Endothelial cell of umbilical vein (primary cell): ENCODE data around the gene PTPRD. TPM values are rescaled to one million over a fixed set of nuclear protein-coding genes. Genes with fewer than 3 reads are reported as not detected.

ENCODE experiments used
- BruUV-seq: library from RNA; stranded (reverse); fragments of 400-500 nt; replicated peaks from 2 replicates; lab custom pipeline; 2021; lab: Mats Ljungman, UMichigan
- CTCF ChIA-PET: fragments of 300-600, 350-600 bp; sonication (Branson Sonifier 250); formaldehyde crosslinking; loops from one replicate; lab custom pipeline; 2021; ENCODE audit warnings: antibody characterized with exemption, inconsistent platforms; lab: Charles Lee
- POLR2A ChIA-PET: fragments of 300-600, 350-600 bp; sonication (Branson Sonifier 250); formaldehyde crosslinking; loops from one replicate; lab custom pipeline; 2021; ENCODE audit warnings: antibody characterized with exemption, inconsistent platforms; lab: Charles Lee
- DNase-seq: peaks from one replicate; pipeline ENCODE4 v3.0.0-alpha.2; 2011; ENCODE audit warnings: low read depth, low spot score
- FAIRE-seq: peaks from 2 replicates; lab custom pipeline; 2011; peaks lifted over from hg19 to GRCh38; lab: Jason Lieb, UNC
- H2AFZ ChIP-seq: 2 replicates; pipeline ENCODE4 v1.6.0; 2012; ENCODE audit warnings: low read depth, low read length, control low read depth, inconsistent platforms
- H3K27ac ChIP-seq: 2 replicates; pipeline ENCODE4 v1.5.1; 2011; ENCODE audit warnings: low read depth, mild to moderate bottlenecking, control low read depth, low read length, moderate library complexity; ENCODE audit not compliant: insufficient read depth
- H3K27me3 ChIP-seq, 2 experiments: 2 replicates each; pipeline versions ENCODE4 v1.6.0 to v1.6.1; 2011; ENCODE audit warnings: low read length in 2 of 2, mixed read lengths in 1 of 2; ENCODE audit not compliant: control insufficient read depth in 2 of 2, insufficient read depth in 2 of 2
- H3K36me3 ChIP-seq, 2 experiments: 2 replicates in 1 of 2; 3 replicates in 1 of 2; pipeline ENCODE4 v1.5.1; 2011; ENCODE audit warnings: low read length in 2 of 2, mild to moderate bottlenecking in 1 of 2, moderate library complexity in 1 of 2; ENCODE audit not compliant: control insufficient read depth in 2 of 2, insufficient read depth in 2 of 2; ENCODE audit errors: extremely low read depth in 1 of 2
- H3K4me1 ChIP-seq: 3 replicates; pipeline ENCODE4 v1.5.1; 2011; ENCODE audit warnings: mild to moderate bottlenecking, low read length; ENCODE audit not compliant: control insufficient read depth, insufficient read depth; ENCODE audit errors: extremely low read depth
- H3K4me2 ChIP-seq: 2 replicates; pipeline ENCODE4 v1.6.1; 2011; ENCODE audit warnings: low read length, control low read depth, mixed read lengths; ENCODE audit not compliant: insufficient read depth
- H3K4me3 ChIP-seq, 3 experiments: fragments of 200-600 bp in 1 of 3; sonication (generic), shearing (Covaris generic) in 1 of 3; replicated peaks in 1 of 3; 2 replicates each; pipeline ENCODE4 v1.5.1; 2011 to 2016; ENCODE audit warnings: control low read depth in 3 of 3, low read length in 3 of 3, mild to moderate bottlenecking in 2 of 3, inconsistent platforms in 1 of 3, low read depth in 1 of 3, moderate library complexity in 1 of 3; ENCODE audit not compliant: insufficient read depth in 1 of 3
- H3K79me2 ChIP-seq: 2 replicates; pipeline ENCODE4 v1.6.0; 2012; ENCODE audit warnings: low read length, inconsistent platforms; ENCODE audit not compliant: control insufficient read depth, insufficient read depth
- H3K9ac ChIP-seq: replicated peaks from 2 replicates; pipeline ENCODE3; 2011; ENCODE audit warnings: low read length, control low read depth; ENCODE audit not compliant: insufficient read depth; ENCODE audit errors: extremely low read depth
- H3K9me1 ChIP-seq: replicated peaks from 3 replicates; pipeline ENCODE4 v1.6.0; 2011; ENCODE audit warnings: mild to moderate bottlenecking, low read length; ENCODE audit not compliant: control insufficient read depth, insufficient read depth; ENCODE audit errors: extremely low read depth
- H3K9me3 ChIP-seq: replicated peaks from 2 replicates; pipeline ENCODE4 v1.5.1; 2012; ENCODE audit warnings: low read length, inconsistent platforms; ENCODE audit not compliant: control insufficient read depth, insufficient read depth
- H4K20me1 ChIP-seq: replicated peaks from 2 replicates; pipeline ENCODE3; 2011; ENCODE audit warnings: mild to moderate bottlenecking, low read length; ENCODE audit not compliant: control insufficient read depth, insufficient read depth; ENCODE audit errors: extremely low read depth
- CTCF ChIP-seq, 2 donors: IDR thresholded peaks; 1 replicate in 1 of 2; 2 replicates in 1 of 2; pipeline ENCODE4 v1.5.1; 2011; ENCODE audit warnings: low read length in 2 of 2, mild to moderate bottlenecking in 2 of 2, moderate library complexity in 2 of 2, control low read depth in 1 of 2, inconsistent platforms in 1 of 2, low read depth in 1 of 2; ENCODE audit not compliant: insufficient read depth in 1 of 2; ENCODE audit errors: extremely low read depth in 1 of 2
- EZH2 ChIP-seq: IDR thresholded peaks from 2 replicates; pipeline ENCODE4 v1.6.1; 2012; ENCODE audit warnings: borderline replicate concordance, low read depth, mild to moderate bottlenecking, moderate library complexity, low read length, inconsistent platforms; ENCODE audit not compliant: severe bottlenecking
- FOS ChIP-seq: IDR thresholded peaks from 2 replicates; pipeline ENCODE4 v1.6.1; 2011; ENCODE audit warnings: mild to moderate bottlenecking, low read length, moderate library complexity, borderline replicate concordance; ENCODE audit not compliant: insufficient read depth
- GATA2 ChIP-seq: IDR thresholded peaks from 2 replicates; pipeline ENCODE4 v1.7.0; 2011; ENCODE audit warnings: low read depth, mild to moderate bottlenecking, moderate library complexity, mixed read lengths, low read length; ENCODE audit not compliant: insufficient read length, insufficient read depth
- JUN ChIP-seq: IDR thresholded peaks from 2 replicates; pipeline ENCODE4 v1.6.1; 2011; ENCODE audit warnings: borderline replicate concordance, low read depth; ENCODE audit not compliant: insufficient read length, insufficient read depth
- MAX ChIP-seq: IDR thresholded peaks from 2 replicates; pipeline ENCODE4 v1.6.1; 2011; ENCODE audit not compliant: insufficient read depth, insufficient read length
- MYC ChIP-seq: IDR thresholded peaks from one replicate; pipeline ENCODE4 v1.6.1; 2011; ENCODE audit warnings: mild to moderate bottlenecking, low read depth, low read length
- POLR2A ChIP-seq: IDR thresholded peaks from 2 replicates; pipeline ENCODE4 v1.6.1; 2012; ENCODE audit warnings: low read depth, mild to moderate bottlenecking, control low read depth, low read length
- POLR2AphosphoS5 ChIP-seq: IDR thresholded peaks from 2 replicates; pipeline ENCODE4 v1.6.1; 2012; ENCODE audit warnings: low read depth, mild to moderate bottlenecking, control low read depth, low read length, moderate library complexity; ENCODE audit not compliant: insufficient read depth
- dilution Hi-C: fragments of 300-500 bp; cut with MboI; formaldehyde crosslinking; loops from one replicate; pipeline ENCODE4 v1.15.0; 2019; ENCODE audit warnings: low sequenced_read_pairs; ENCODE audit not compliant: extremely low pct_ligation_motif_present
- intact Hi-C: fragments of 100-400 bp; cut with micrococcal nuclease; formaldehyde crosslinking; loops from one replicate; pipeline ENCODE4 v1.10.0; 2022
- polyA plus RNA-seq, 4 experiments: library from polyadenylated mRNA; depleted of rRNA in 3 of 4; stranded (reverse) in 3 of 4; unstranded in 1 of 4; fragments of >200 nt; gene quantifications; 2 replicates each; pipeline versions ENCODE4 v1.2.1 to v1.2.3, GENCODE V29; 2011 to 2012; ENCODE audit warnings: missing spikeins in 1 of 4
- total RNA-seq: library from RNA; stranded (reverse); gene quantifications from 2 replicates; pipeline ENCODE4 v1.2.3, GENCODE V29; 2021

Gene PTPRD
- total and polyA plus RNA-seq, 2 donors (not counting 3 experiments of a cell fraction or from before 2014, with no cell fraction given), result 5.5 to 5.7 TPM

GRCh38 chr9:10007356-10007755 is 605.4 kb downstream of the PTPRD start:
- CTCF ChIA-PET, result interaction anchor here (1.1 to 2.9 kb wide), 3 partner anchors 11 to 65 kb away, joined by 5 to 10 read pairs (median 6); no protein-coding TSS in a partner anchor
- Histone ChIP-seq H4K20me1 (no peaks in the 10 kb centered on the region), H3K36me3 (no peaks in the 10 kb centered on the region), H3K9me3 (no peaks in the 10 kb centered on the region), H3K9ac (no peak overlapping the region), H3K4me1 (peaks cover 19% of the 10 kb centered on the region), H3K79me2 (no peaks in the 10 kb centered on the region), H3K27ac (no peak overlapping the region), H3K4me3 (no peak overlapping the region), H3K9me1 (no peaks in the 10 kb centered on the region), H3K4me2 (no peak overlapping the region), H3K27me3 (no peaks in the 10 kb centered on the region), H2AFZ (no peak overlapping the region)
- DNase-seq (no peak), FAIRE-seq (no peak)
- dilution Hi-C loops (no loop called here), intact Hi-C loops (no loop called here)
- POLR2A ChIA-PET, result no interaction called here
- no TSS peak for BruUV-seq
- TF ChIP-seq FOS (no peak), MAX (no peak), POLR2AphosphoS5 (no peak), POLR2A (no peak), GATA2 (no peak), JUN (no peak), MYC (no peak), EZH2 (no peak), CTCF (IDR thresholded peaks at IDR 0.05; ENCODE audit: extremely low read depth in 1 of 2, insufficient read depth in 1 of 2, low read depth in 1 of 2, low read length in 2 of 2) (no peak)
